OCI-LY7 (cell line): ENCODE data around the gene SYN1. TPM values are rescaled to one million over a fixed set of nuclear protein-coding genes. Genes with fewer than 3 reads are reported as not detected.

Experiments
- BruUV-seq: library from RNA; stranded (reverse); fragments of 400-500 nt; replicated peaks from 2 replicates; lab custom pipeline; 2021; lab: Mats Ljungman, UMichigan
- CTCF ChIA-PET: fragments of 300-600 bp; sonication (Branson Sonifier 250); formaldehyde crosslinking; loops from one replicate; lab custom pipeline; 2022; ENCODE audit warnings: antibody characterized with exemption; ENCODE audit not compliant: unreplicated experiment; lab: Charles Lee
- POLR2A ChIA-PET: fragments of 300-600 bp; sonication (Branson Sonifier 250); formaldehyde crosslinking; loops from one replicate; lab custom pipeline; 2022; ENCODE audit warnings: antibody characterized with exemption; lab: Charles Lee
- DNase-seq: peaks from one replicate; pipeline ENCODE4 v3.0.0-alpha.2; 2015; ENCODE audit warnings: low spot score
- H2AFZ ChIP-seq: fragments of 200-600 bp; sonication (generic), shearing (Covaris generic); 2 replicates; pipeline ENCODE4 v1.6.1; 2014; ENCODE audit warnings: mild to moderate bottlenecking, antibody characterized with exemption, low read length, moderate library complexity
- H3K27ac ChIP-seq: fragments of 200-600 bp; sonication (generic); 2 replicates; pipeline ENCODE4 v1.5.1; 2014; ENCODE audit warnings: mixed run types, low read depth, mild to moderate bottlenecking, moderate library complexity, low read length, inconsistent platforms; ENCODE audit not compliant: poor library complexity, severe bottlenecking
- H3K36me3 ChIP-seq: fragments of 200-600 bp; sonication (generic); 2 replicates; pipeline ENCODE4 v1.6.1; 2014; ENCODE audit warnings: mild to moderate bottlenecking, antibody characterized with exemption, low read length, moderate library complexity, mixed read lengths; ENCODE audit not compliant: insufficient read depth
- H3K4me1 ChIP-seq: fragments of 200-600 bp; sonication (generic); 2 replicates; pipeline ENCODE4 v1.5.1; 2014; ENCODE audit warnings: mild to moderate bottlenecking, low read length; ENCODE audit not compliant: insufficient read depth, poor library complexity, severe bottlenecking
- H3K4me2 ChIP-seq: fragments of 200-600 bp; sonication (generic); 2 replicates; pipeline ENCODE4 v1.6.1; 2014; ENCODE audit warnings: mild to moderate bottlenecking, low read length
- H3K4me3 ChIP-seq: fragments of 200-600 bp; sonication (generic); 2 replicates; pipeline ENCODE4 v1.5.1; 2014; ENCODE audit warnings: mild to moderate bottlenecking, low read depth, low read length; ENCODE audit not compliant: poor library complexity, severe bottlenecking
- H3K79me2 ChIP-seq: fragments of 200-600 bp; sonication (generic); 2 replicates; pipeline ENCODE4 v1.6.1; 2016; ENCODE audit warnings: low read depth, mild to moderate bottlenecking, low read length, moderate library complexity, mixed read lengths; ENCODE audit not compliant: insufficient read depth
- H3K9me2 ChIP-seq: fragments of 200-600 bp; sonication (generic); 2 replicates; pipeline ENCODE4 v1.6.1; 2016; ENCODE audit warnings: mild to moderate bottlenecking, low read length, mixed read lengths; ENCODE audit not compliant: insufficient read depth
- H3K9me3 ChIP-seq: fragments of 200-600 bp; sonication (generic); 2 replicates; pipeline ENCODE4 v1.6.1; 2014; ENCODE audit warnings: mild to moderate bottlenecking, mixed run types, low read length, mixed read lengths
- H4K20me1 ChIP-seq: fragments of 200-600 bp; sonication (generic); 2 replicates; pipeline ENCODE4 v1.6.1; 2014; ENCODE audit warnings: mild to moderate bottlenecking, antibody characterized with exemption, low read length, moderate library complexity, mixed read lengths; ENCODE audit not compliant: insufficient read depth
- EZH2phosphoT487 ChIP-seq: fragments of 200-600 bp; sonication (generic); IDR thresholded peaks from 2 replicates; pipeline ENCODE4 v1.6.1; 2018; ENCODE audit warnings: low read depth, borderline replicate concordance, mild to moderate bottlenecking, mixed run types, antibody characterized with exemption, low read length, moderate library complexity, mixed read lengths
- intact Hi-C: fragments of 100-400 bp; cut with micrococcal nuclease; formaldehyde crosslinking; loops from one replicate; pipeline ENCODE4 v1.10.0; 2022; ENCODE audit not compliant: unreplicated experiment
- total RNA-seq, 2 experiments: library from RNA; depleted of rRNA in 1 of 2; stranded (reverse); fragments of >200 nt in 1 of 2; shearing (Covaris generic) in 1 of 2; gene quantifications; 2 replicates each; pipeline ENCODE4 v1.2.3, GENCODE V29; 2014 to 2022
- TF ChIP-seq, protein P1 (sequence below): fragments of 200-600 bp; sonication (generic); conservative IDR thresholded peaks from 2 replicates; pipeline ENCODE4 v1.5.1; 2014; ENCODE audit warnings: mild to moderate bottlenecking, antibody characterized with exemption, low read length, moderate library complexity, mixed read lengths

The SYN1 gene
- total RNA-seq, 2 experiments from 2014 or later, result not detected

DNA sequence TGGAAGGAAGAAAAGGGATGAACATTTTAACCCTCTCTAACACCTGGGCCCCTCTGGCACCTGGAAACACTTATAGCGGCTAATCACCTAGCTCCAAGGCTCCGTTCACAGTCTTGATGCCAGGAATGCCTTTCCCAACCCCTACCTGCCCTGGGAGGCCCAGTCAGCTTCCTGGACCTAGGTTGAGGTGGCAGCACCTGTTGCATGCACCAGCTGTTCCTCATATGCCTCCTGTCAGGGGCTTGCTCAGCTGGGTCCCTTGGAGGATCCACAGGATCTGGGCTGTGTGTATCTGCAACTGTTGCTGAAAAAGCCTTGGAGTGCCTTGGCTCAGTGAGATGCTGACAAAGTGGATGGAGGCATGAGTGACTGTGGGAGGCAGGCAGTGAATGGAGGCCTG lies 5.7 kb upstream of the SYN1 start:
- H2AFZ ChIP-seq, result no peak overlapping the region
- no TSS peak for BruUV-seq
- no peak overlapping the region for H3K4me3 ChIP-seq
- H3K27ac ChIP-seq, result no peak overlapping the region
- no peak overlapping the region for H3K4me2 ChIP-seq
- H3K79me2 ChIP-seq, result no peaks in the 10 kb centered on the region
- intact Hi-C loops, result loop anchor here (5.0 kb wide), 1 partner anchor 63 kb away; the partner anchor contains the start of gene ARAF
- H3K4me1 ChIP-seq, result peaks cover 16% of the 10 kb centered on the region
- no peaks in the 10 kb centered on the region for H3K36me3 ChIP-seq
- DNase-seq, result no peak
- TF ChIP-seq EZH2phosphoT487, result no peak
- TF ChIP-seq, protein P1, sequence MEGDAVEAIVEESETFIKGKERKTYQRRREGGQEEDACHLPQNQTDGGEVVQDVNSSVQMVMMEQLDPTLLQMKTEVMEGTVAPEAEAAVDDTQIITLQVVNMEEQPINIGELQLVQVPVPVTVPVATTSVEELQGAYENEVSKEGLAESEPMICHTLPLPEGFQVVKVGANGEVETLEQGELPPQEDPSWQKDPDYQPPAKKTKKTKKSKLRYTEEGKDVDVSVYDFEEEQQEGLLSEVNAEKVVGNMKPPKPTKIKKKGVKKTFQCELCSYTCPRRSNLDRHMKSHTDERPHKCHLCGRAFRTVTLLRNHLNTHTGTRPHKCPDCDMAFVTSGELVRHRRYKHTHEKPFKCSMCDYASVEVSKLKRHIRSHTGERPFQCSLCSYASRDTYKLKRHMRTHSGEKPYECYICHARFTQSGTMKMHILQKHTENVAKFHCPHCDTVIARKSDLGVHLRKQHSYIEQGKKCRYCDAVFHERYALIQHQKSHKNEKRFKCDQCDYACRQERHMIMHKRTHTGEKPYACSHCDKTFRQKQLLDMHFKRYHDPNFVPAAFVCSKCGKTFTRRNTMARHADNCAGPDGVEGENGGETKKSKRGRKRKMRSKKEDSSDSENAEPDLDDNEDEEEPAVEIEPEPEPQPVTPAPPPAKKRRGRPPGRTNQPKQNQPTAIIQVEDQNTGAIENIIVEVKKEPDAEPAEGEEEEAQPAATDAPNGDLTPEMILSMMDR, result no peak
- no peaks in the 10 kb centered on the region for H4K20me1 ChIP-seq
- CTCF ChIA-PET, result no interaction called here
- H3K9me2 ChIP-seq, result no peaks in the 10 kb centered on the region
- no peaks in the 10 kb centered on the region for H3K9me3 ChIP-seq
- POLR2A ChIA-PET, result no interaction called here

DNA sequence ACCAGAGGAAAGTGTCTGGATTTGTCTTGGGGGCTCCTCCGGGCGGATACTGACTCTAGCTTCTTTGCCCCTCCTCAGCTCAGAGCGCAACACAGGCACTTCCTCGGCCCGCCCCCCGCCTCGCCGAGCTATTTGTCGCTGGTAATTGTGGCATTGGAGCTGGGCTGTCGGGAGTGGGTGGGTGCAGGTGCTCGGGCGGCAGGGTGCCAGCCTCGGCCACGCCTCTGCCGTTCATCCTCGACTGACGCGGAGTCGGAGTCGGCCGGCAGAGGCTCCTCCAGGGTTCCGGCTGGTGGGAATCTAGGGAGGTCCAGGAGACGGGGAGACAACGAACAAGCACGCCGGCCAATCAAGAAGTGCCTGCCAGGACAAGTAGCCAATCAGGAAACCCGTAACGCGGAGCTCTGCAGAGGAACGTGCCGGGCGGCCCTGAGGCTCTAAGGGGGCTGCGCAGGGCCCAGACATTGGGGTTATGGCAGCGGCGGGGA lies 3.9 kb upstream of the SYN1 start:
- no peak for TF ChIP-seq EZH2phosphoT487
- TF ChIP-seq, protein P1, result no peak
- Histone ChIP-seq H2AFZ (no peak overlapping the region), H3K27ac (no peak overlapping the region), H3K4me3 (no peak overlapping the region), H3K4me2 (no peak overlapping the region), H3K4me1 (no peaks in the 10 kb centered on the region), H3K79me2 (no peaks in the 10 kb centered on the region), H3K9me3 (no peaks in the 10 kb centered on the region), H4K20me1 (no peaks in the 10 kb centered on the region), H3K9me2 (no peaks in the 10 kb centered on the region), H3K36me3 (no peaks in the 10 kb centered on the region)
- intact Hi-C loops, result no loop called here
- no peak for DNase-seq
- POLR2A ChIA-PET, result interaction anchor here (0.7 kb wide), 1 partner anchor 73 kb away, joined by 4 read pairs; no protein-coding TSS in a partner anchor
- CTCF ChIA-PET, result interaction anchor here (0.6 to 1.0 kb wide), 2 partner anchors 11 to 20 kb away, joined by 3 read pairs; no protein-coding TSS in a partner anchor
- no TSS peak for BruUV-seq

DNA sequence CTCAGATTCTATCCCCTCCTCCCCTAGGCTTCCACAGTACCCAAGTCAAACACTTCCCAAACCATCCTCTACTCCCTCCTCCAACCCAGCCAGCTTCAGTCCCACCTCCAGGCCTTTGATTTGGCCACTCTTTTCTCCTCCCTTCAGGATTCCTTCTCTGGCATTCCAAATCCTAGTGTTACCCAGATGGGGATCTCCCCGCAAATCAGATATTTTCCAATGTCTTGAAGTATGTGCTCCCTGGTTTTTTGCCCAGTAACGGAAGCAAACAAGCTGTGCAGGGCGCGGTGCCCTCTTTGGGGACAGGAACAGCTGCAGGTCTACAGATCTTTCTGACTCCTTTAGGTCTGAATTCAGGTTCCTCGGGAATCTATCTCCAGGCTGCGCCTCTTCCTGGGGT lies 2.2 kb upstream of the SYN1 start:
- intact Hi-C loops, result no loop called here
- Histone ChIP-seq H3K27ac (no peak overlapping the region), H3K36me3 (no peaks in the 10 kb centered on the region), H3K4me2 (no peak overlapping the region), H4K20me1 (no peaks in the 10 kb centered on the region), H3K9me2 (no peaks in the 10 kb centered on the region), H3K4me1 (no peaks in the 10 kb centered on the region), H3K79me2 (no peaks in the 10 kb centered on the region), H2AFZ (no peak overlapping the region), H3K4me3 (no peak overlapping the region), H3K9me3 (no peaks in the 10 kb centered on the region)
- POLR2A ChIA-PET, result no interaction called here
- no TSS peak for BruUV-seq
- no peak for DNase-seq
- TF ChIP-seq EZH2phosphoT487, result no peak
- TF ChIP-seq, protein P1, result no peak
- CTCF ChIA-PET, result no interaction called here
